GM21390 (cell line): Measurements from ENCODE around the gene PROZ.

ENCODE experiments used
- ATAC-seq: cut with Tn5 transposase; IDR thresholded peaks from one replicate; pipeline ENCODE4 v1.9.1; 2021; ENCODE audit not compliant: unreplicated experiment

The PROZ gene

GRCh38 chr13:113139577-113139976 lies 18.9 kb upstream of the PROZ start:
- no peak for ATAC-seq

- no peak for ATAC-seq
Observed at GRCh38 chr13:113140677-113141600, 17.5 kb upstream of the PROZ start.

- ATAC-seq: no peak
Observed at GRCh38 chr13:113141601-113141970, 16.9 kb upstream of the PROZ start.

- ATAC-seq: no peak
Observed at GRCh38 chr13:113142876-113143275, 15.6 kb upstream of the PROZ start.

- ATAC-seq: no peak
Observed at GRCh38 chr13:113143466-113144254, 14.8 kb upstream of the PROZ start.

- no peak for ATAC-seq
Observed at GRCh38 chr13:113144255-113144629, 14.2 kb upstream of the PROZ start.

- ATAC-seq: no peak
Observed at GRCh38 chr13:113145496-113145895, 13.0 kb upstream of the PROZ start.

- no peak for ATAC-seq
Observed at GRCh38 chr13:113145911-113146598, 12.4 kb upstream of the PROZ start.

- no peak for ATAC-seq
Observed at GRCh38 chr13:113146750-113147149, 11.7 kb upstream of the PROZ start.

GRCh38 chr13:113147206-113147605 lies 11.2 kb upstream of the PROZ start:
- no peak for ATAC-seq

- no peak for ATAC-seq
Observed at GRCh38 chr13:113148407-113148806, 10.0 kb upstream of the PROZ start.

GRCh38 chr13:113148940-113149503 lies 9.4 kb upstream of the PROZ start:
- ATAC-seq: no peak

GRCh38 chr13:113149711-113150549 lies 8.5 kb upstream of the PROZ start:
- no peak for ATAC-seq

- ATAC-seq: no peak
Observed at GRCh38 chr13:113150550-113151365, 7.7 kb upstream of the PROZ start.

GRCh38 chr13:113151745-113152690 lies 6.4 kb upstream of the PROZ start:
- no peak for ATAC-seq

GRCh38 chr13:113152691-113152983 lies 5.8 kb upstream of the PROZ start:
- no peak for ATAC-seq

GRCh38 chr13:113152984-113153809 lies 5.3 kb upstream of the PROZ start:
- ATAC-seq: peak; percentile 28
